ENCODE results near the gene WNT10A.
A peak's percentile ranks its signal among the peaks of the same experiment; 100 is the strongest.
"Not testable (repeated sequence)": the region's sequence is repeated elsewhere in the genome, so short reads cannot be mapped to it uniquely, and the experiment has no call there.

The WNT10A gene

DNA sequence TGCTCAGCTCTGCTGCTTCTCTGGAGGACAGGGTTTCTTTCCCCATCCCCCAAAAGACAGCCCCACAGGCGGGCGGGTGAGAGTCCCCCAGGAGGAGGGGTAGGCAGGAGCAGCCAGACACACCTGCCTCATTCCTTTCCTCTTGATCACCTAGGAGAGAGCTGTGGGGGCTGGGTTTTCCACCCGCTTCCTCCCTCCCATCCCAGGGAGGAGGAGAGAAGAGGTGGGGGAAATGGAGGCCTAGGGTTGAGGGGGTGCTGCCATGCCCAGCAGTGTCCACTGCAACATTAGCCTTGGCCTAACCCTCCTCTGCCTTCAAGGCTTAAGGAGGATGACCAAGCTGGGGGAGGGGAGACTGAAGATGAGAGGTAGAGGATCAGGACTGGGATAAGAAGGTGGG lies 14.7 kb downstream of the WNT10A start:
- DNase-seq = no peak

DNA sequence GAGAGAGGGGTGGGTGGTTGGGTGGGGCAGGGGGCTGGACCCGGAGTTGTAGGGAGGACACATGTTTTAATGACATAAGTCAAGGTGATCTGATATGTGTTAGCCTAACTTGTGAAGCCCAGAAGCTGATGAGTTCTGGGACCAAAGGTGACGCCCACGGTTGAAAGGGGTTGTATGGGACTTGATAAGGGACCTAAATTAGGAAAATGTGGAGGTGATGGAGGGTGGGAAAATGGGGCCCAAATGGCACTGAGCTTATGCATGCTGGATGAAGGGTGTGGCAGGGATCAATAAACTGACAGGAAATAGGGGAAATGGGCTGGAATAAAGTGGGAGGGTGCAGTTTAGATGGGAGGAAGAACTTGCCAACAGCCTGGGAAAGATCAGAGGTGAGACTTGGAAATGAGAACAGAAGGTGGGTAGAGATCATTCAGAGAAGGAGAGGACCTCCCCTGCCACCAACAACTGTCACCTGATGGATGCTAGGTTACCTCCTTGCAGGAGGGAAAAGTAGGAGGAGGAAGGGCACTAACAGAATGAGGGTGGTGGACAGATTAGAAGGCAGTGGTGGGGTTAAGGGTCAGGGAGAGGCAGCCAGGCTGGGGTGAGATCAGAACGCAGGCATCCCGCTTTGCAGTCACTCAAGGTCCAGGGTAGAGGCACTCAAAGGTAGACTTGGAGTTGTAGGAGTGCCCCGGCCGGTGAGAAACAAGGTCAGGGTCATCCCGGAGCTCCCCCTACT lies 15.3 kb downstream of the WNT10A start:
- DNase-seq = no peak

DNA sequence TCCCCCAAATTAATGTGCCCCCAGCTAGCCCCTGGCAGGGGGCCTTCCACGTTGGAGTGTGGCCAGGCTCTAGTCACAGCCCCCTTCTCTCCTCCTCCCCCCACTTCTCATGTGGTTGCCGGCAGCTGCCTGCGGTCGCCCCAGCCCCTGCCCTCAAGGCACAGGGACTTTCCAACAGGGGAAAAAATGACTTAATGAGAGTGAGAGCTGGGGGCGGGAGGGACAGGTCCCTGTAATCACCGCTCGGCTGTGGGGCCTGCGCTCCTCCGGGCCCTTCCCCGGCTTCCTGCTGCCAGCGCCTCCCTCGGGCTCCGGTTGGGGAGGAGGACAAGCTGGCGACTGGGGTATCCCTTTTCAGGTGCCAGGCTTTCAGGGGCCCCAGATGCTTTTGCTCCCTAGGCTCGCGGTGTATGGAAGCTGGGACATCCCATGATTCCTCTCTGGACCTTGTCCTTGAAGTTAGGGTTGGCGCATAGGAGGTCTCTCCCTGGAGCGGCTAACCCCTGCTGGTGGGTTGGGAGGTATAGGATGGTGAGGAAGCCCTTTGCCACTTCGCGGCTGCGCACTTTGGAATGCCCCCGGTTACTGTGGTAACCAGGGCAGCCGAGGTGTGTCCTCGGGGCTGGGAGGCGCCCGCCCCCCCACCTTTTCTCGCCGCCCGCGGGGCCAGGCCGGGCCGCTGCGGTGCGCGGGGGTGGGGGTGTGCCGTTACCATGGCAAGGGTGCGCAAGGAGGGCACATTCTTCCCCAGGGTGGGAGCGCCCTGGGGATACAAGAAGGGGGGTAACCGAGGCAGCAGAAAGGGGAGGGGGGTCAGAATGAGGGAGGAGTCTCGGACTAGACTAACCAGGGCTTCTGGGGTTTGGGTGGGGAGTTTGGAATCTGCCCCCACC lies 16.1 kb downstream of the WNT10A start:
- DNase-seq = peak; percentile 59

DNA sequence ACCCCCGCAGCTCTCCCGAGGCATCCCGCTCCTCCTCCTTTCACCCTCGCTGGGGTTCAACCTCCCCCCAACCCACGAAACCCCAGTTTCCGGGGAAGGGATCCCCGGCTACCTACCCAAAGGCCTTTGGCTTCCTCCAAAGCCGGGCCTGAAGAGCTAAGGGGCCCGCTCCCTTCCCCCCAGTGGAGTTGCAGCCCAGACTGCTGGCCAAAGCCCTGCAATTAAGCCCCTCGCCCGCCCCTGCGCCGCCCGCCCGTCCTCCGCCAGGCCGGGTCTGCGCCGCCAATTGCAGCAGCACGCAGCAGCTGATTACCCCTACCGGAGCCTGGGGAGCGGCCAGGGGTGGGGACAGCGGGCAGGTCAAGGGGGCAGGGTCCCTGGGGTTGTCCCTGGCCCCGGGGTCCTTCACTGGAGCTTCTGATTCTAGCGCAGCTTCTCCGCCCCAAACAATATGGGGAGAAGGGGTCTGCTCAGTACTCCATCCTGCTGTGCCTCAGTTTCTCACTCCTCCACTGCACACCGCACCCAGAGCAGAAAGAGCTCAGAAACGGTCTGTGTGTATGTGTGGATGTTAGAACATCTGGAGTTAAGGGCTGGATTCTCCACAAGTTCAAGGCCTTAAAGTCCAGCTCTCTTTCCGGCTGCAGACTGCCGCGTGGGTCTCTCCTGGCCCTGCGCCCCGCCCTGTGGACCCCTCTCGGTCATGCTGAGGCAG lies 16.9 kb downstream of the WNT10A start:
- no peak for DNase-seq

DNA sequence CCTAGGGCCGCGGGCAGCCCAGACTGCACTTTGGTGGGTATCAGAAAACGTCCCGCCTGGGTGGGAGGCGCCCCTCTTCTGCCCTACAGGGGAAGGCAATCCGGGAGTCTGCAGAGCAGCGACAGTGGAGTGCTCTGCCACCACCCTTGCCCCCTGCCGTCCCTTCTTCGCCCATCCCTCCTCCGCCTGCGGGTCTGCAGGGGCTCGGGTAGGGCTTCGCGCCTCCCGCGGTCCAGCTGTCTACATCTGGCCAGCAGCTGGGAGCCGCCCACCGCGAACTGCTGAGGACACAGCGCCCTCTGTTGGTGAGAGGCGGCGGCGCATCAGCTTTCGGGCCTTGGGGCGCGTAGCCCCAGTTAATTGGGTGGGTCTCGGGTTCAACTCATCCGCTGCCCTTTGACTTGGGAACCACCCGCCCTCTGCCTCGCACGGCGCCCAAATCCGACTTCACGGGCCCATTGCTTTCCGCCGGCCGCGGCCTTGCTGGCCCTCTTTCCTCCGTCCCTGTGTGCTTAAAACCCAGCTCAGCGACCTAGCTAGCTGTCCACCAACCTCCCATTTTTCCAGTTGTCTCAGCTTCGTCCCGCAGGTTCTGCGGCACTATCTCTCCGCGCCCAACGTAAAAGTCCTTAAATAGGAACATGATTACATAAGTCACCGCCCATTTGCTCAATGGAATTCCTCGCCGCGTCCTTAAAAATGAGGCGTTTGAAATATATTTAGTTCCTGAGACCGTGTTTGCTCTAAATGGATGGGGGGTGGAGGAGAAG lies 17.6 kb downstream of the WNT10A start:
- DNase-seq = peak; percentile 72

DNA sequence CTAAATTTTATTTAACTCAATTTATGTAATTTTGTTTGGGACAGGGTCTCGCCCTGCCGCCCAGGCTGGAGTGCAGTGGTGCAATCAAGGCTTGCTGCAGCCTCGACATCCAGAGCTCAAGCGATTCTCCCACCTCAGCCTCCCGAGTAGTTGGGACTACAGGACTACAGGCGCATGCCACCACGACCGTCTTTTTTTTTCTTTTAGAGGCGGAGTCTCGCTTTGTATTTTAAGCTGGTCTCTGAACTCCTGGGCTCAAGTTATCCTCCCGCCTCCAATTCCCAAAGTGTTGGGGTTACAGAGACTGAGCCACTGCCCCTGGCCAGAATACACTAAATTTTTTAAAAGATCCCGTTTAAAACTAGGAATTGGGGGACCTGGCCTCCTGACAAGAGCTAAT lies 18.5 kb downstream of the WNT10A start:
- DNase-seq = no peak

DNA sequence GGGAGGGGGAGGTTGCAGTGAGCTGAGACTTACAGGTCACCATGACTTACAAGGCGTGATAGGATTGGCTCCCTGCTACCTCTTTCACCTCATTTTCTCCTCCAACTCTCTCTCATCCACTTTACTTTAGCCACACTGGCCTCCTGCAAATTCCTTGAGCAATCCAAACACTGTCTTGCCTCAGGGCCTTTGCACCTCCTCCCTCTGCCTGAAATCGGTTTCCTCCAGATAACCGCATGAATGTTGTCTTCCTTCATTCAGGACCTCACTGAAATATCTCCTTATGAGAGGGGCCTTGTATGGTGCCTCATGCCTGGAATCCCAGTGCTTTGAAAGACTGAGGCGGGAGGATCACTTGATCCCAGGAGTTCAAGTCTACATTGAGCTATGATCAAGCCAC lies 21.8 kb downstream of the WNT10A start:
- no peak for DNase-seq

DNA sequence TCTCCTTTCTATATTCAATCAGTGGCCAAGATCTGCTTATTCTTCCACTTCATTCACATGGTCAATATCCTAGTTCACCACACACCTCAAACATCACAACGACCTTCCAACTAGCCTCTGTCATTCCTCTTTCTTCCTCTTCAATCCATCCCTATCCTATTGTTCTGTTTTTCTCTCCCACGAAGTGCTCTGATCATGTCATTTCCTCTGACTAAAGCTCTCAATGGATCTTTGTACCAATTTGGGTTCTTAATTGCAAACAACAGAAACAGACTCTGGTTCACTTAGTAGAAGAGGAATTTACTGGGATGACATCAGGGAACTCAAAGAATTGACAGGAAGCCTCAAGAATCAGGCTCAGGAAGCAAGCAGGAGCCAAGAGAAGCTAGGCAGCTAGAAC lies 23.5 kb downstream of the WNT10A start:
- no peak for DNase-seq

DNA sequence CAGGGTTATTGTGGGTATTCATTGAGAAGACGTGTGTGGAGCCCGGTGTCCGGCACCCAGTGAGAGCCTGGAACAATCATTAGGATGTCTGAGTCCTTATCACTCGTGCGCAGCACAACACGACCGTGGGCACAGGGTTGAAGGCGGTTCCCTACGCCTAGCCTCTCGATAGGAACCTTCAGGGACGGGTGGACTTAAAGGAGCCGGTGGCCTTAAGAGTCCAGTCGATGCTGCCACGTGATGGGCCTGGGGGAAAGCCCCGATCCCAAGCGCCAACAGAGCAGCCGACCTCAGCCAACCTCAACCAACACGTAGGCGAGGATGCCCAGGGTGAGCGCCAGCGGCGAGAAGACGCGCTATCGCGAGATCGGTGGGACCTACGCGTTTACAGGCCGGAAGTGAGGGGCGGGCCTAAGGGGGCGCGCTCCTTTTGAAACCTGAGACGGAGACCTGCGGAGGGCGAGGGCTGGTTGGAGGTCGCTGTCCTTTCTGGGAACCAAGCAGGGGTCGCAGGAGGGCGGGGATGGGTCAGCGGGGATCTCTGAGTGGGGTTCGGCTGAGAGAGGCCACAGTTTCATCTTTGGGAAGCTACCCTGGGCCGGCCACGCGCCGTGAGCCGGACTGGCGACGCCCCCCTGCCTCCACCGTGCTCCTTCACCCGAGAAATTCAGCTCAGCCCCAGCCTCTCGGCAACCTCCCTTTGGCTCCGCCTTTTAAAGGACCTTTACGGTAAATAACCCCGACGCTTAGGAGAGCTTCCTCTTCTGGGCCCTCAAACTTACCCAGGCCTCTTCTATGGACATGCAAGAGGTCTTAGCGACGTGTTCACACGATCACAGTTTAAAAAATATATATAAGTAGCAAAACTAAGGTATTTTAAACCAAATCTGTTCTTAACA lies 28.3 kb downstream of the WNT10A start:
- DNase-seq = peak; percentile 92

DNA sequence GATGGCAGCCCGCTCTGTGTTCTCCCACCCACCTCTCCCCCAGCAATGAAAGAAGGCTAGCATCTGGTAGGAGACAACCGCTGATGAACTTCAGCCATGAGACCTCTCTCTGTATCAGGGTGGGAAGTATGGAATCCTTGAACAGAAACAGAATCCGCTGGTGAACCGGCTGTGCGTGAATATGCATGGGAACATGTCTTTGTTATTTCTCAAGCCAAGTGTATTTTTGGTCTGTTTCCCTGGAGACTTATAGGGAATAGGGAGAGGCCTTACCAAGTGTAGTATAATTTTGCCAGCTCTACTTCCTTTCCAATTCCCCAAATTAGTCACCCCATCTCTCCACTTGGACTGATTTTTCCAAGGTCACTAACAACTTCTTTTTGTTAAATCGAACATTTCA lies 30.1 kb downstream of the WNT10A start:
- DNase-seq = no peak

DNA sequence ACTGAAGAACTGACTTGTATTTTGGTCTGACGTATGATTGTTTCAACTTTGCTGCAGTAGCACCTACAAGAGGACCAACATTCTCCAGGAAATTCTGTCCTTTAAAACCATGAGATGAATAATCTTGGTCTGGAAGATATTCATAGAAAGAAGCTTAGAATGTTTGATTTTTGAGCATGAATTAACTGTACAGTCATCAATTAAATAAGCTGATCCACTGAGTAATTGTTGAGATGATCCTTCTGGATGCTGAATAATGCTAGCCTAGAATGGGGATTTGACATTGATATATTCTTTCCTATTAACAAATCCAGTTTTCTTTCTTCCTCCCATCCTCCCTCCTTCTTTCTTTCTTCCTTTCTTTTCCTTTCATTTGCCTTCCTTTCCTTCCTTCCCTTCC lies 39.9 kb downstream of the WNT10A start:
- DNase-seq = no peak

DNA sequence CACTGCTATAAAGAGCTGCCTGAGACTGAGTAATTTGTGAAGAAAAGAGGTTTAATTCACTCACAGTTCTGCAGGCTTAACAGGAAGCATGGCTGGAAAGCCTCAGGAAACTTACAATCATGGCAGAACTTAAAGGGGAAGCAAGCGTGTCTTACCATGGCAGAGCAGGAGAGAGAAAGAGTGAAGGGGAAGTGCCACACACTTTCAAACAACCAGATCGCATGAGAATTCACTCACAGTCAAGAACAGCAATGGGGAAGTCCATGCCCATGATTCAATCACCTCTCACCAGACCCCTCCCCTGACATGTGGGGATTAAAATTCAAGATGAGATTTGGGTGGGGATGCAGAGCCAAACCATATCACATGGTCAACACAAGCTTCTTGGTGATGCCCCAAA lies 44.1 kb downstream of the WNT10A start:
- no peak for DNase-seq

DNA sequence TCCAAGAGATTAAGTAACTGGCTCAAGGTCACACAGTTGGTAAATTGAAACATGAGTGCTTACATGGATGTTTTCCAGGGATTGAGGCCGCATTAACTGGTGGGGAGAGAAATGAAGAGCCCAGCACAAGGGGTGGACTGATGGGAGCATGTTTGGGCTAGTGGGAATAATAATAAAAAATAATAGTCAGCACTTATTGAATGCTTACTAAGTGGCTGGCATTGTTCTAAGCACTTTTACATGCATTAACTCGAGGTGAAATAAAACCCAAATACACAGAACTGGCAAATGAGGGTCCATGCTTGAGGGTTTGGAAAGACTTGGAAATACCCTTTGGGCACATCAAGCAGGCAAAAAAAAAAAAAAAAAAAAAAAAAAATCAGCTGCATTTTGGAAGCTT lies 44.8 kb downstream of the WNT10A start:
- no peak for DNase-seq

DNA sequence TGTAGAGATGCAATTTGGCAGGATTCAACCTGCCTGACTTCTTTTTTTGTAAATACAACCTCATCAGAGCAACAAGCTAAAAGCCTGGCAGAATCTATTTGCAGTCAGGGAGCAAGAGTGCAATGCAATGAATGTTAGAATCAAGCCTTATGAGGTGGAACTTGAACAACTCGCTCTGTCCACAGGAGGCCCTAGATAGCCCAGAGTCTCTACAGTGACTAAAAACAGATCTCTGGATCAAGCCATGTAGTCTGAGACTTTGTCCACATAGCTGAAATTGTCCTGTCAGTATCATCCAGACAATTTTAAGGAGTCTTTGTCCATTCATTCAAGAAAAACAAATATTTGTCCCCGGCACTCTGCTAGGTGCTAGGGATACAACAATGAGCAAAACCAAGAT lies 46.8 kb downstream of the WNT10A start:
- DNase-seq = no peak

DNA sequence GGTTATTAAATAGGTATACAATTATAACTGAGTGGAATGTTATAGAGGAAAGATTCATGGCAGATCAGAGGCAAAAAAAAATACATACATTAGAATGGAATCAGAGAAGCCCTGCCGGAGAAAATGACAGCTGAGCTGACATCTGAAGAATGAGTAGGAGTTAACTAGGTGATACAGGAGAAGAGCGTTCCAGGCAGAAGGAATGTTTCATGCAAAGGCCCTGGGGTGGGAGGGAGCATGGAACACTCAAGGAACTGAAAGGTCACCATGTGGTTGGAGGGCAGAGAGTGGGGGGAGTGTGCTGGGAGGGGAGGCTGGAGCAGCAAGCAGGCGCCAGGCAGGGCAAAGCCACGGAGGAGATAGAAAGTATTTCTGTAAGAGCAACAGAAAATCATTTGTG lies 47.2 kb downstream of the WNT10A start:
- no peak for DNase-seq

DNA sequence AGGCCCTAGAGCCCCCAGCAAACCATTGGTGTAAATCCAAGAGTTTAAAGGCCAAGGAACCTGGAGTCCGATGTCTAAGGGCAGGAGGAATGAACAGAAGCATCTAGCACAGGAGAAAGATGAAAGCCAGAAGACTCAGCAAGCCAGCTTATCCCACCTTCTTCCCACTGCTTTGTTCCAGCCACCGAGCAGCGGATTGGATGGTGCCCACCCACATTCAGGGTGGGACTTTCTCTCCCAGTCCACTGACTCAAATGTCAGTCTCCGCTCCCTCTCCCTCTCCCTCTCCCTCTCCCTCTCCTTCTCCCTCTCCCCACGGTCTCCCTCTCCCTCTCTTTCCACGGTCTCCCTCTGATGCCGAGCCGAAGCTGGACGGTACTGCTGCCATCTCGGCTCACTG lies 49.8 kb downstream of the WNT10A start:
- not testable (repeated sequence) for DNase-seq

DNA sequence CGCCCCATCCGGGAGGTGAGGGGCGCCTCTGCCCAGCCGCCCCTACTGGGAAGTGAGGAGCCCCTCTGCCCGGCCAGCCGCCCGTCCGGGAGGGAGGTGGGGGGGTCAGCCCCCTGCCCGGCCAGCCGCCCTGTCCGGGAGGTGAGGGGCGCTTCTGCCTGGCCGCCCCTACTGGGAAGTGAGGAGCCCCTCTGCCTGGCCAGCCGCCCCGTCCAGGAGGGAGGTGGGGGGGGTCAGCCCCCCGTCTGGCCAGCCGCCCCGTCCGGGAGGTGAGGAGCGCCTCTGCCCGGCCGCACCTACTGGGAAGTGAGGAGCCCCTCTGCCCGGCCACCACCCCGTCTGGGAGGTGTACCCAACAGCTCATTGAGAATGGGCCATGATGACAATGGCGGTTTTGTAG lies 51.1 kb downstream of the WNT10A start:
- DNase-seq = not testable (repeated sequence)

Measured in suppressor macrophage treated with lipopolysaccharide for 4 hours (primary cell).